ENCODE data around the gene EMP3.
"Not testable (repeated sequence)": the region's sequence is repeated elsewhere in the genome, so short reads cannot be mapped to it uniquely, and the experiment has no call there.

Gene EMP3

GRCh38 chr19:48296963-48297734, 28.2 kb upstream of the EMP3 start:
- Histone ChIP-seq H3K4me1 (ENCODE audit: control insufficient read depth, insufficient read depth, low read length) (peaks cover 4% of the 10 kb centered on the region; the same call in 1 of the 2 replicates), H3K27me3 (ENCODE audit: control insufficient read depth, insufficient read depth, low read length) (no peaks in the 10 kb centered on the region), H3K36me3 (ENCODE audit: control insufficient read depth, insufficient read depth, low read length) (no peaks in the 10 kb centered on the region), H3K27ac (ENCODE audit: low read length) (no peak overlapping the region), H3K9me3 (ENCODE audit: control insufficient read depth, insufficient read depth, low read length) (no peaks in the 10 kb centered on the region), H3K4me3 (ENCODE audit: low read length) (no peak overlapping the region)
- no peak for DNase-seq (ENCODE audit: low read depth, low spot score)
- WGBS (ENCODE audit: insufficient coverage, insufficient read length): no CpG with 5 or more reads among the region's 42 CpGs

- no peak for DNase-seq (ENCODE audit: low read depth, low spot score)
- Histone ChIP-seq H3K27ac (ENCODE audit: low read length) (no peak overlapping the region), H3K4me1 (ENCODE audit: control insufficient read depth, insufficient read depth, low read length) (peaks cover 4% of the 10 kb centered on the region; the same call in 1 of the 2 replicates), H3K9me3 (ENCODE audit: control insufficient read depth, insufficient read depth, low read length) (no peaks in the 10 kb centered on the region), H3K36me3 (ENCODE audit: control insufficient read depth, insufficient read depth, low read length) (no peaks in the 10 kb centered on the region), H3K27me3 (ENCODE audit: control insufficient read depth, insufficient read depth, low read length) (no peaks in the 10 kb centered on the region), H3K4me3 (ENCODE audit: low read length) (no peak overlapping the region)
- WGBS (ENCODE audit: insufficient coverage, insufficient read length): no CpG with 5 or more reads among the region's 16 CpGs
Observed at GRCh38 chr19:48297975-48298374, 27.4 kb upstream of the EMP3 start.

GRCh38 chr19:48301886-48302599, 23.3 kb upstream of the EMP3 start:
- 100% methylated on average over 1 of the region's 1 CpG for WGBS (ENCODE audit: insufficient coverage, insufficient read length)

GRCh38 chr19:48302600-48302959, 22.8 kb upstream of the EMP3 start:
- Histone ChIP-seq H3K9me3 (ENCODE audit: control insufficient read depth, insufficient read depth, low read length) (no peaks in the 10 kb centered on the region), H3K27ac (ENCODE audit: low read length) (no peak overlapping the region), H3K36me3 (ENCODE audit: control insufficient read depth, insufficient read depth, low read length) (no peaks in the 10 kb centered on the region), H3K4me3 (ENCODE audit: low read length) (no peak overlapping the region), H3K27me3 (ENCODE audit: control insufficient read depth, insufficient read depth, low read length) (no peaks in the 10 kb centered on the region), H3K4me1 (ENCODE audit: control insufficient read depth, insufficient read depth, low read length) (no peaks in the 10 kb centered on the region)
- no peak for DNase-seq (ENCODE audit: low read depth, low spot score)
- no CpG with 5 or more reads among the region's 12 CpGs for WGBS (ENCODE audit: insufficient coverage, insufficient read length)

More at GRCh38 chr19:48301886-48302599, 23.3 kb upstream of the EMP3 start:
- H3K9me3 ChIP-seq (ENCODE audit: control insufficient read depth, insufficient read depth, low read length): no peaks in the 10 kb centered on the region
- H3K27me3 ChIP-seq (ENCODE audit: control insufficient read depth, insufficient read depth, low read length): no peaks in the 10 kb centered on the region
- H3K4me1 ChIP-seq (ENCODE audit: control insufficient read depth, insufficient read depth, low read length): peaks cover 4% of the 10 kb centered on the region; the same call in 1 of the 2 replicates
- no peak overlapping the region for H3K4me3 ChIP-seq (ENCODE audit: low read length)
- no peaks in the 10 kb centered on the region for H3K36me3 ChIP-seq (ENCODE audit: control insufficient read depth, insufficient read depth, low read length)
- DNase-seq (ENCODE audit: low read depth, low spot score): no peak
- no peak overlapping the region for H3K27ac ChIP-seq (ENCODE audit: low read length)

GRCh38 chr19:48303367-48303766, 22.0 kb upstream of the EMP3 start:
- no CpG with 5 or more reads among the region's 13 CpGs for WGBS (ENCODE audit: insufficient coverage, insufficient read length)
- no peaks in the 10 kb centered on the region for H3K27me3 ChIP-seq (ENCODE audit: control insufficient read depth, insufficient read depth, low read length)
- H3K4me1 ChIP-seq (ENCODE audit: control insufficient read depth, insufficient read depth, low read length): no peaks in the 10 kb centered on the region
- H3K9me3 ChIP-seq (ENCODE audit: control insufficient read depth, insufficient read depth, low read length): no peaks in the 10 kb centered on the region
- H3K27ac ChIP-seq (ENCODE audit: low read length): no peak overlapping the region
- no peak for DNase-seq (ENCODE audit: low read depth, low spot score)
- no peak overlapping the region for H3K4me3 ChIP-seq (ENCODE audit: low read length)
- H3K36me3 ChIP-seq (ENCODE audit: control insufficient read depth, insufficient read depth, low read length): no peaks in the 10 kb centered on the region

GRCh38 chr19:48303866-48304265, 21.5 kb upstream of the EMP3 start:
- no peaks in the 10 kb centered on the region for H3K36me3 ChIP-seq (ENCODE audit: control insufficient read depth, insufficient read depth, low read length)
- DNase-seq (ENCODE audit: low read depth, low spot score): no peak
- H3K4me3 ChIP-seq (ENCODE audit: low read length): no peak overlapping the region
- whole genome bisulfite sequencing (ENCODE audit: insufficient coverage, insufficient read length): no CpG with 5 or more reads among the region's 19 CpGs
- H3K9me3 ChIP-seq (ENCODE audit: control insufficient read depth, insufficient read depth, low read length): no peaks in the 10 kb centered on the region
- no peak overlapping the region for H3K27ac ChIP-seq (ENCODE audit: low read length)
- no peaks in the 10 kb centered on the region for H3K27me3 ChIP-seq (ENCODE audit: control insufficient read depth, insufficient read depth, low read length)
- H3K4me1 ChIP-seq (ENCODE audit: control insufficient read depth, insufficient read depth, low read length): peaks cover 2% of the 10 kb centered on the region; the same call in 1 of the 2 replicates

- Histone ChIP-seq H3K36me3 (ENCODE audit: control insufficient read depth, insufficient read depth, low read length) (no peaks in the 10 kb centered on the region), H3K9me3 (ENCODE audit: control insufficient read depth, insufficient read depth, low read length) (no peaks in the 10 kb centered on the region), H3K27ac (ENCODE audit: low read length) (no peak overlapping the region), H3K4me3 (ENCODE audit: low read length) (no peak overlapping the region), H3K27me3 (ENCODE audit: control insufficient read depth, insufficient read depth, low read length) (no peaks in the 10 kb centered on the region), H3K4me1 (ENCODE audit: control insufficient read depth, insufficient read depth, low read length) (peaks cover 3% of the 10 kb centered on the region; the same call in 1 of the 2 replicates)
- no peak for DNase-seq (ENCODE audit: low read depth, low spot score)
- WGBS (ENCODE audit: insufficient coverage, insufficient read length): no CpG with 5 or more reads among the region's 22 CpGs
Observed at GRCh38 chr19:48308631-48309586, 16.4 kb upstream of the EMP3 start.

GRCh38 chr19:48309731-48310130, 15.6 kb upstream of the EMP3 start:
- no CpG with 5 or more reads among the region's 5 CpGs for whole genome bisulfite sequencing (ENCODE audit: insufficient coverage, insufficient read length)
- H3K27ac ChIP-seq (ENCODE audit: low read length); H3K36me3 ChIP-seq (ENCODE audit: control insufficient read depth, insufficient read depth, low read length); H3K4me1 ChIP-seq (ENCODE audit: control insufficient read depth, insufficient read depth, low read length); DNase-seq (ENCODE audit: low read depth, low spot score); H3K9me3 ChIP-seq (ENCODE audit: control insufficient read depth, insufficient read depth, low read length); H3K4me3 ChIP-seq (ENCODE audit: low read length); H3K27me3 ChIP-seq (ENCODE audit: control insufficient read depth, insufficient read depth, low read length): not testable (repeated sequence)

- no CpG with 5 or more reads among the region's 7 CpGs for WGBS (ENCODE audit: insufficient coverage, insufficient read length)
- H3K9me3 ChIP-seq (ENCODE audit: control insufficient read depth, insufficient read depth, low read length): no peaks in the 10 kb centered on the region
- peaks cover 3% of the 10 kb centered on the region; the same call in 1 of the 2 replicates for H3K4me1 ChIP-seq (ENCODE audit: control insufficient read depth, insufficient read depth, low read length)
- no peaks in the 10 kb centered on the region for H3K36me3 ChIP-seq (ENCODE audit: control insufficient read depth, insufficient read depth, low read length)
- no peaks in the 10 kb centered on the region for H3K27me3 ChIP-seq (ENCODE audit: control insufficient read depth, insufficient read depth, low read length)
- DNase-seq (ENCODE audit: low read depth, low spot score): no peak
- H3K4me3 ChIP-seq (ENCODE audit: low read length): no peak overlapping the region
- H3K27ac ChIP-seq (ENCODE audit: low read length): no peak overlapping the region
Observed at GRCh38 chr19:48310227-48310626, 15.1 kb upstream of the EMP3 start.

- Histone ChIP-seq H3K4me3 (ENCODE audit: low read length) (no peak overlapping the region), H3K36me3 (ENCODE audit: control insufficient read depth, insufficient read depth, low read length) (no peaks in the 10 kb centered on the region), H3K9me3 (ENCODE audit: control insufficient read depth, insufficient read depth, low read length) (no peaks in the 10 kb centered on the region), H3K4me1 (ENCODE audit: control insufficient read depth, insufficient read depth, low read length) (peaks cover 3% of the 10 kb centered on the region; the same call in 1 of the 2 replicates), H3K27me3 (ENCODE audit: control insufficient read depth, insufficient read depth, low read length) (no peaks in the 10 kb centered on the region), H3K27ac (ENCODE audit: low read length) (no peak overlapping the region)
- DNase-seq (ENCODE audit: low read depth, low spot score): no peak
- no CpG with 5 or more reads among the region's 11 CpGs for WGBS (ENCODE audit: insufficient coverage, insufficient read length)
Observed at GRCh38 chr19:48311384-48311783, 14.0 kb upstream of the EMP3 start.

Data from iPS DF 6.9 (cell line).